T-helper 1 cell (primary cell): ENCODE data around the gene DAND5.
A peak's percentile ranks its signal among the peaks of the same experiment; 100 is the strongest.
"Not testable (repeated sequence)": the region's sequence is repeated elsewhere in the genome, so short reads cannot be mapped to it uniquely, and the experiment has no call there.

ENCODE experiments used
- DNase-seq, 5 donors: peaks; one replicate each; pipeline ENCODE4 v3.0.0-alpha.2; 2012 to 2020

The DAND5 gene

GRCh38 chr19:12967907-12968306 lies 1.5 kb upstream of the DAND5 start:
- DNase-seq: no peak

DNA sequence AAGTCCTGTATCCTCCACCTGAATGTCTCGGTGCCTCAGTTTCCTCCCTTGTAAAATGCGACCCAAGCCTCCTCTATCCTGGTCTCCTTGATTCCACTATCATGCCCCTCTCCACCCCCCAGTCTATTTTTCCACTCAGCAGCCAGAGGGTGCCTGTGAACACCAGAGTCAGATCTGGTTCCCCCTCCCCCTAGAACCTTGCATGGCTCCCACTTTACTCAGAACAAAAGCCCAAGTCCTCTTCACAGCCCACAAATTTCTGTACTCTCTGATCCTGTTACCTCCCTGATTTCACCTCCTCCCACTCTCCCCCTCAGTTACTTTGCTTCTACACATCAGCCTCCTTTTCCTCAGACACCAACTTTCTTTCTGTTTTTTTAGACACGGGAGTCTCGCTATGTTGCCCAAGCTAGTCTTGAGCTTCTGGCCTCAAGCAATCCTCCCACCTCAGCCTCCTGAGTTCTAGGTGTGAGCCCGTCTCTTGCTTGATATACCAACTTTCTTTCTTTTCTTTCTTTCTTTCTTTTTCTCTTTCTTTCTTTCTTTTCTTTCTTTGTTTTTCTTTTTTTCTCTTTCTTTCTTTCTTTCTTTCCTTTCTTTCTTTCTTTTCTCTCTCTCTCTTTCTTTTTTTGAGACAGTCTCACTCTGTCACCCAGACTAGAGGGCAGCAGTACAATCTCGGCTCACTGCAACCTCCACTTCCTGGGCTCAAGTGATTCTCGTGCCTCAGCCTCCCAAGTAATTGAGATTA lies 869 bp downstream of the DAND5 start:
- no peak for DNase-seq

DNA sequence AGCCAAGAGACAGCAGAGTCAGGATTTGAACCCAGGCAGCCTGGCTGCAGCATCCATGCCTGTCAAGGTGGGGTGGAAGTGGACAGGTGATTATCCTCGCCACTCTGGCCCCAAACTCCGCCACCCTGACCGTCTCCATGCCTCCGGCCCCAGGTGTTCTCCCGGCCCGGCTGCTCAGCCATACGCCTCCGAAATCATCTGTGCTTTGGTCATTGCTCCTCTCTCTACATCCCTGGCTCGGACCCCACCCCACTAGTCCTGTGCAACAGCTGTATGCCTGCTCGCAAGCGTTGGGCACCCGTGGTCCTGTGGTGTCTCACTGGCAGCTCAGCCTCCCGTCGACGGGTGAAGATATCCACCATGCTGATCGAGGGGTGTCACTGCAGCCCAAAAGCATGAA lies 3.9 kb downstream of the DAND5 start:
- DNase-seq: no peak

- DNase-seq: no peak
Measured at GRCh38 chr19:12974301-12975220, 5.2 kb downstream of the DAND5 start.

DNA sequence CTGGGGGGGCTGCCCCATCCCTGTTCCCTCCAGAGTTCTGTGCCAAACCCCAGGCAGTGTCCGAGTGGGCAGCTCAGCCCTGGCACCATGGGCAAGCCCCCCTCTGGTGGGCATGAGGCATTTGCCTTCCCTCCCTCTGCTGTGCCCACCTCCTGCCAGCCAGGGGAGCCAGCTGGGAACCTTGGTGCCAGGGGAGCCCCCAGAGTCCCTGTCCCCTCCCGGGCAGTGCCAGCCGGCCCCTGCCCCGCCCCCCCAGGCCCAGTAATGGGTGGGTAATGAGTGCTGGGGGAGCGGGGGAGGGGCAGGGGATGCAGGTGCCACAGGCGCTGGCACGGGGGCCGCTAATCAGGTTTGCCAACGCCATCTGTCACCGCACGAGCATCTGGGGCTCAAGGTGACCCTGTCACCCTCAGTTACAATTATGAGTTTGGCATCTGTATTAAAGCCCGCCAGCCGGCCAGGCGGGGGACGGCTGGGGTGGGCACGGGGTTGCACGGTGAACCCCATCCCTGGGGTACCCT lies 5.9 kb downstream of the DAND5 start:
- no peak for DNase-seq

- not testable (repeated sequence) for DNase-seq
Measured at GRCh38 chr19:12976109-12976508, 6.7 kb downstream of the DAND5 start.

DNA sequence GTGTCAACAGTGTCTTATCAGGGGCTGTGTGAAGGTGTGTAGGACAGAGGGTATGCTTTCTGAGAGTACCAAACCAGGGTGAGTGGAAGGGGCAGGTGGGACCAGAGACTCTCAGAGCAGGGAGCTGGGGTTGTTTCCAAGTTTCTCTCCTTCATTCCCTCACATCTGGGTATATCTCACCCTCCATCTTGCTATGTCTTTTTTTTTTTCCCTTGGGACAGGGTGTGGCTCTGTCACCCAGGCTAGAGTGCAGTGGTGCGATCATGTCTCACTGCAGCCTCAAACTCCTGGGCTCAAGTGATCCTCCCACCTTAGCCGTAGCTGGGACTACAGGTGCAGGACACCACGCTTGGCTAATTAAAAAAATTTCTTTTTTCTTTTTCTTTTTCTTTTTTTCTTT lies 10.6 kb downstream of the DAND5 start:
- no peak for DNase-seq

- DNase-seq: no peak
Measured at GRCh38 chr19:12982648-12983047, 13.3 kb downstream of the DAND5 start.

- DNase-seq: no peak
Measured at GRCh38 chr19:12983091-12983490, 13.7 kb downstream of the DAND5 start.

GRCh38 chr19:12983542-12984142 lies 14.3 kb downstream of the DAND5 start:
- peak; percentile 58 to 77 (median 71) for DNase-seq

DNA sequence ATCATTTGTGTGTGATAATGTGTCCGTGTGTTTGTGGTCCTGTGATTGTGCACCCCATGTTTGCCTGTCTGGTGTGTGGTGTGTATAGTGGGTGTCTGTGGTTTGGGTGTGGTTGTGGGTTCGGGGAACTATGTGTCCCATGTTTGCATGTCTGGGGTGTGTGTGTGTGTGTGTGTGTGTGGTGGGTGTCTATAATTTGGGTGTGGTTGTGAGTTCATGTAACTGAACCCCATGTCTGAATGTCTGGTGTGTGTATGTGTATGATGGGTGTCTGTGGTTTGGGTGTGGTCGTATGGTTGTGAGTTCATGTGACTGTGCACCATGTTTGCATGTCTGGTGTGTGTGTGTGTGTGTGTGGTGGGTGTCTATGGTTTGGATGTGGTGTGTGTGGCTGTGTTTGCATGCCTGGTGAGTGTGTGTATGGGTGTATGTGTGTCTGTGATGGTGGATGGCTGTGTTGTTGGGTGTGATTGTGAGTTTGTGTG lies 14.8 kb downstream of the DAND5 start:
- no peak for DNase-seq

GRCh38 chr19:12984683-12985048 lies 15.3 kb downstream of the DAND5 start:
- no peak for DNase-seq

GRCh38 chr19:12985049-12985776 lies 15.8 kb downstream of the DAND5 start:
- DNase-seq: no peak

DNA sequence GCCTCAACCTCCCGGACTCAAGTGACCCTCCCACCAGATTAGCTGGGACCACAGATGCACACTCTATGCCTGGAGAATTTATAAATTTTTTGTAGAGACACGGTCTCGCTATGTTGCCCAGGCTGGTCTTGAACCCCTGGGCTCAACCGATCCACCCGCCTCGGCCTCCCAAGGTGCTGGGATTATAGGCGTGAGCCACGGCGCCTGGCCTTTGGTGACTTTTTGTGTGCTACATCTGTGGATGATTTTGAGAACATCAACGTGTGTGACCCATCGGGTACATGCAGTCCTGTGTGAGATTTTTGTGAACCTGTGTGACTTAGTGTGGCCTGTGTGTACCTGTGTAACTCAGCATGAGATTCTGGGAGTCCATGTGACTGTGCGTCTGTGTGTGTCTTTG lies 17.4 kb downstream of the DAND5 start:
- no peak for DNase-seq

DNA sequence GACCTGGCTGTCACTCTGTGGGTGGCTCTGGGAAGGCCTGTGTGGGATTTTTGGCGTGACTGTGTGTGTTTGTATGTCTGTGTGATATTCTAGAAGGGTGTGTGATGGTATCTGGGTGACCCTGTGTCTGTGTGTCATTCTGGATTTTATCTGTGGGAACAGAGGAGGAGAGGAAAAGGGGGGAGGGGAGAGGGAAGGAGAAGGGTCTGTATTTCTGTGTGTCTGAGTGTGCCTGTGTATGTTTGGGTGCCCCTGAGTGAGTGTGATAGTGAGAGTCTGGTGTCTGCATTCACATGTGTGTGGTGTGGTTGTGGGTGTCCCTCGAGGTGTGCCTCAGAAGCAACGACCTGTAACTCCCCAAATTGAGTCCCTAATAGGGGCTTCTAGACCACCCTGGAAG lies 17.8 kb downstream of the DAND5 start:
- DNase-seq: no peak

GRCh38 chr19:12987781-12988180 lies 18.4 kb downstream of the DAND5 start:
- no peak for DNase-seq

GRCh38 chr19:12990431-12990830 lies 21.1 kb downstream of the DAND5 start:
- DNase-seq: no peak

DNA sequence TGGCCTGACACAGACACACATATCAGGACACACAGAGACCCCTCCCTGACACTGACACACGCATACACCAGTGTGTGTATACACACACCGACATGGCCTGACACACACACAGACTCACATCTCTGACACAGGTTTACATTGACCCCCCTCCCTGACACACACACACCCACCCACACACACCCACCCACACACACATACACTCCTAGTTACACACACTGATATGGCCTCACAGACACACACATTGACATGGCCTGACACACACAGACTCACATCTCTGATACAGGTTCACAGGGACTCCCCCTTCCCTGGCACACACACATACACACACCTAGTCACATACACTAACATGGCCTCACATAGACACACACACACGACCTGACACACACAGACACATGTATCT lies 21.5 kb downstream of the DAND5 start:
- no peak for DNase-seq

DNA sequence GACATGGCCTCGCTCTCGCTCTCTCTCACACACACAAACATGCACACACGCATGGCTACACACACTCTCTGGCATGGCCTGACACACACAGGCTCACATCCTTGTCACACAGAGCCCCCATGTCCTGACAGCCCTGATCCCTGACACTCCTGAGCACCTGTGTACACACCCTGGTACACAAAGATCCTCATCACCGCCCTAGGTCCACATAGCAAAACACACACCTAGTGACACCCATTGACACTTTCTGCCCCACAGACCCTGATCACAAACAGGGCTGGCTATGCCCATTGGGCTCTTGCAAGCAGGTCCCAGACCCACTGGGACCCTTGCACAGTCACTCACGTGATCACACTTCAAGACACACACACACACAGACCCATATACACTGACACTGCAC lies 21.9 kb downstream of the DAND5 start:
- DNase-seq: no peak

GRCh38 chr19:12992729-12993128 lies 23.4 kb downstream of the DAND5 start:
- DNase-seq: no peak

- DNase-seq: no peak
Measured at GRCh38 chr19:12993562-12993961, 24.2 kb downstream of the DAND5 start.
